Breast epithelium (tissue), 4 donors: Measurements from ENCODE around the gene AHNAK. TPM values are rescaled to one million over a fixed set of nuclear protein-coding genes. Genes with fewer than 3 reads are reported as not detected.
"Not testable (repeated sequence)": the region's sequence is repeated elsewhere in the genome, so short reads cannot be mapped to it uniquely, and the experiment has no call there.

Experiments
- DNase-seq, 2 donors: peaks; one replicate each; pipeline ENCODE4 v3.0.0-alpha.2; 2019; ENCODE audit warnings: low spot score in 2 of 2
- H3K27ac ChIP-seq, 2 donors: fragments of 200-600 bp; sonication (generic) in 1 of 2; one replicate each; pipeline ENCODE4 v1.5.1; 2016 to 2019; ENCODE audit warnings: mild to moderate bottlenecking in 1 of 2
- H3K27me3 ChIP-seq, 2 donors: fragments of 200-600 bp; sonication (generic) in 1 of 2; one replicate each; pipeline versions ENCODE4 v1.5.1 to v1.6.0; 2017 to 2019; ENCODE audit warnings: control low read depth in 1 of 2, mild to moderate bottlenecking in 1 of 2
- H3K36me3 ChIP-seq: fragments of 200-600 bp; one replicate; pipeline ENCODE4 v1.5.1; 2019
- H3K4me1 ChIP-seq, 2 donors: fragments of 200-600 bp; sonication (generic); one replicate each; pipeline ENCODE4 v1.5.1; 2016 to 2019; ENCODE audit warnings: control low read depth in 1 of 2
- H3K4me3 ChIP-seq, 3 donors: fragments of 200-600 bp; sonication (generic); 1 replicate in 2 of 3; 2 replicates in 1 of 3; pipeline ENCODE4 v1.5.1; 2016 to 2019; ENCODE audit warnings: mild to moderate bottlenecking in 3 of 3, moderate library complexity in 2 of 3
- H3K9me3 ChIP-seq, 2 donors: fragments of 200-600 bp; sonication (generic) in 1 of 2; one replicate each; pipeline ENCODE4 v1.5.1; 2016 to 2019; ENCODE audit warnings: control low read depth in 1 of 2
- POLR2A ChIP-seq: fragments of 450-650 bp; IDR thresholded peaks from one replicate; pipeline ENCODE4 v1.6.1; 2016; ENCODE audit warnings: antibody characterized with exemption, mild to moderate bottlenecking, moderate library complexity
- POLR2AphosphoS5 ChIP-seq, 3 donors: sonication (generic); formaldehyde crosslinking; IDR thresholded peaks; one replicate each; pipeline ENCODE4 v1.6.1; 2017; ENCODE audit warnings: antibody characterized with exemption in 3 of 3
- intact Hi-C: fragments of 100-400 bp; cut with DNase I; formaldehyde crosslinking; loops from one replicate; pipeline ENCODE4 v1.15.1; 2023; ENCODE audit warnings: low total_unique reads
- total RNA-seq, 3 donors: library from RNA; depleted of rRNA; stranded (reverse); fragments of >200 nt; gene quantifications; one replicate each; pipeline ENCODE4 v1.1.0, GENCODE V29; 2016
- TF ChIP-seq, protein P1 (sequence below), 3 donors: fragments of 450-650 bp; IDR thresholded peaks; one replicate each; pipeline ENCODE4 v1.5.1; 2016 to 2017; ENCODE audit warnings: antibody characterized with exemption in 3 of 3, mild to moderate bottlenecking in 3 of 3, moderate library complexity in 3 of 3

AHNAK gene
- total RNA-seq, 3 donors from 2014 or later: 636 to 1,393 (median 1,040) TPM

DNA sequence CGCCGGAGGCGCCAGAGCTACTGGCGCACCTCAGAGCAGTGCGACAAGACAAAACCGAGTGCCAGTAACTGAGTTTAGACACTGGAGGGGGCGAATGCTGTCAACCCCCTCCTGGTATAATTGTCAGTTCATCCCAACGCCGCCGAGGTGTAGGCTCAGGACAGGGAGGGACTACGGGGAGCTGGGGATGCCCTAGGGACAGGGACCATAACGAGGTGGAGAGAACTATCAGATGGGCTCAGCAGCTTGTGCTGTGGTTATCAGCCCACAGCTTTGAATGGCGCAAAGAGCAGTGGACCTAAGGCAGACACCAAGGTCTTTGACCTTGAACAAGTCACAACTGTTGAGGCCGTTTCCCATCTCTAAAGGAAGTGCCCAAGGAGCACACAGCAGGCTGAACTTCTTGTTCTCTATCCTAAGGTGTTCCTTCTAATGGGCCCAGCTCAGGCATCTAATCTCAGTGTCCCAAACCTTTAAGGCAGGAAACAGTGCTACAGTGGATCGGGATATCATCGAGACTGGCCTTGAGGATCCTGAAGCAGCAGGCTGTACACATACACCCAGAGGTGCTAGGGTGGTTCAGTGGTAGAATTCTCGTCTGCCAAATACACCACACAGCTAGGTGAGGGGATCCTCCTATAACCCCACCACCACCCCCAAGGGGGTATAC is 45.7 kb upstream of the AHNAK start:
- no peaks in the 10 kb centered on the region for H3K9me3 ChIP-seq
- peaks cover 0 to 20% of the 10 kb centered on the region in 2 donors for H3K4me1 ChIP-seq
- H3K36me3 ChIP-seq: peaks cover 9% of the 10 kb centered on the region
- no peaks in the 10 kb centered on the region for H3K27me3 ChIP-seq
- peak overlapping the region; percentile 78 to 86 (median 80) for H3K4me3 ChIP-seq
- intact Hi-C loops: no loop called here
- no peak for TF ChIP-seq POLR2A
- TF ChIP-seq, protein P1, sequence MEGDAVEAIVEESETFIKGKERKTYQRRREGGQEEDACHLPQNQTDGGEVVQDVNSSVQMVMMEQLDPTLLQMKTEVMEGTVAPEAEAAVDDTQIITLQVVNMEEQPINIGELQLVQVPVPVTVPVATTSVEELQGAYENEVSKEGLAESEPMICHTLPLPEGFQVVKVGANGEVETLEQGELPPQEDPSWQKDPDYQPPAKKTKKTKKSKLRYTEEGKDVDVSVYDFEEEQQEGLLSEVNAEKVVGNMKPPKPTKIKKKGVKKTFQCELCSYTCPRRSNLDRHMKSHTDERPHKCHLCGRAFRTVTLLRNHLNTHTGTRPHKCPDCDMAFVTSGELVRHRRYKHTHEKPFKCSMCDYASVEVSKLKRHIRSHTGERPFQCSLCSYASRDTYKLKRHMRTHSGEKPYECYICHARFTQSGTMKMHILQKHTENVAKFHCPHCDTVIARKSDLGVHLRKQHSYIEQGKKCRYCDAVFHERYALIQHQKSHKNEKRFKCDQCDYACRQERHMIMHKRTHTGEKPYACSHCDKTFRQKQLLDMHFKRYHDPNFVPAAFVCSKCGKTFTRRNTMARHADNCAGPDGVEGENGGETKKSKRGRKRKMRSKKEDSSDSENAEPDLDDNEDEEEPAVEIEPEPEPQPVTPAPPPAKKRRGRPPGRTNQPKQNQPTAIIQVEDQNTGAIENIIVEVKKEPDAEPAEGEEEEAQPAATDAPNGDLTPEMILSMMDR (IDR thresholded peaks at IDR 0.05): no peak
- no peak for TF ChIP-seq POLR2AphosphoS5 (IDR thresholded peaks at IDR 0.05)
- H3K27ac ChIP-seq: peak overlapping the region; percentile 97 to 98
- no peak for DNase-seq

DNA sequence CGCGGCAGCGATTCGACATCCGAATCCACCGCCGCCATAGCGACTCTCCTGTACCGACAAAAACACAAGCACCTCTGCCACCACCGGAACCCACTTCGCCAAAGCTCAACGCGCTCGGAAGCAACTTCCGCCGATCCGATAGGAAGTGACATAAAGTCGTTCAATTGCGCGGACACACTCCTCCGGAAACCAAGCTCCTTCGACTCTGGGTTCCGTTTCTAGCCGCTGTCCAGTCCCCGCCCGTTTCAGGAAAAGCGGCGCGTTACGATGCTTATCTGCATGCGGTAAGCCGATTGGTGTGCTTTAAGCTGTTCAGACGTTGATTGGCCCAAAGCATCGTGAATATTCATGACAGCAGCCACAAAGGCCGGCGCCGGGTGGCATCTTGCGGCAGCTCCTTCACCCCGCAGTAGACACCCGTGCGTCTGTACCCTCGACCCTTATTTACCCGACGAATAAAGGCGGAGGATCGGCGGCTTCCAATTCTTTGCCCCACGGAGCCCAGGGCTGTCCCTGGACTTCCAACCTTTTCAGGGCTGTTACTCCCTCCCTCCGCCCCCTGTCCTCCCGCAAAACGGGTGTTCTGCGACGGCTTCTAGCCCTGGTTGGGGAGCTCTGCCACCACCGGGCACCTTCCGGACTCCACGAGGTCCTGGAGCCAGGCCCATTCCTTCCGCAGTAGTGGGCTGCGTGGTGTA is 45.0 kb upstream of the AHNAK start, which contains the start of gene TUT1:
Gene TUT1, minus strand, starts transcription at position 76 of the 698 bp plus-strand sequence. Its CDS starts 38 bp downstream, at position 38.
- peak within 1 kb of the TSS; percentile 97 to 98 for H3K27ac ChIP-seq
- H3K4me3 ChIP-seq: peak within 1 kb of the TSS; percentile 78 to 86 (median 80)
- intact Hi-C loops: no loop called here
- peaks cover 0 to 20% of the 10 kb centered on the region in 2 donors for H3K4me1 ChIP-seq
- no peaks in the 10 kb centered on the region for H3K9me3 ChIP-seq
- no peaks in the 10 kb centered on the region for H3K27me3 ChIP-seq
- peak; percentile 95 to 99 (median 99) for TF ChIP-seq POLR2AphosphoS5 (IDR thresholded peaks at IDR 0.05)
- TF ChIP-seq POLR2A: peak; percentile 75
- TF ChIP-seq, protein P1 (IDR thresholded peaks at IDR 0.05): peak in 1 of 3 donors; percentile 10
- H3K36me3 ChIP-seq: peaks cover 9% of the 10 kb centered on the region
- DNase-seq: peak; percentile 97 to 99

DNA sequence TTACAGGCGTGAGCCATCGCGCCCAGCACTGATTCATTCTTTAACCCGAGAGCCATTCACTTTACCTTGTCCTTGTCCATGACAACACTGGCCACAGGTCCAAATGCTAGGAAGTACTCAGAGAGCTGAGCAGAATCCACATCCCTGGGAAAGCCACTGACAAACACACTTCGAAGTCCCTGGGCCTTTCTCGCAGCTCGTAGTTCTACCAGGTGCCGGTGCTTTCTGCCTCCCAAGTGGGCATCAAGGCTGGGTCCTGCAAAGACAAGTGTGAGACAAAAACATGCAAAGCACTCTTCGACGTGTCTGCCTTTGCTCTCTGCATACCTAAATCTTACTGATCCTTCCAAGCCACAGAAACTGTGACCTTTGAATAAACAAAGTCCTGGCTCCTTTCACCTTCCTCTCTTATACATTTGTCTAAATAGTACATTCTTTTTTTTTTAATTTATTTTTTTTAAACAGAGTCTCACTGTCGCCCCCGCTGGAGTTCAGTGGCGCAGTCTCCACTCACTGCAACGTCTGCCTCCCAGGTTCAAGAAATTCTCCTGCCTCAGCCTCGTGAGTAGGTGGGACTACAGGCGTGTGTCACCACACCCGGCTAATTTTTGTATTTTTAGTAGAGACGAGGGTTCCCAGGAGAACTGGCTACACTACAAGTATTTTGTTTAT is 42.5 kb upstream of the AHNAK start:
- DNase-seq: no peak
- intact Hi-C loops: no loop called here
- Histone ChIP-seq H3K27ac (no peak overlapping the region), H3K4me1 (peaks cover 0 to 20% of the 10 kb centered on the region in 2 donors), H3K36me3 (peaks cover 4% of the 10 kb centered on the region), H3K27me3 (no peaks in the 10 kb centered on the region), H3K9me3 (no peaks in the 10 kb centered on the region), H3K4me3 (no peak overlapping the region)
- TF ChIP-seq POLR2AphosphoS5 (IDR thresholded peaks at IDR 0.05): no peak
- no peak for TF ChIP-seq POLR2A
- TF ChIP-seq, protein P1 (IDR thresholded peaks at IDR 0.05): no peak

DNA sequence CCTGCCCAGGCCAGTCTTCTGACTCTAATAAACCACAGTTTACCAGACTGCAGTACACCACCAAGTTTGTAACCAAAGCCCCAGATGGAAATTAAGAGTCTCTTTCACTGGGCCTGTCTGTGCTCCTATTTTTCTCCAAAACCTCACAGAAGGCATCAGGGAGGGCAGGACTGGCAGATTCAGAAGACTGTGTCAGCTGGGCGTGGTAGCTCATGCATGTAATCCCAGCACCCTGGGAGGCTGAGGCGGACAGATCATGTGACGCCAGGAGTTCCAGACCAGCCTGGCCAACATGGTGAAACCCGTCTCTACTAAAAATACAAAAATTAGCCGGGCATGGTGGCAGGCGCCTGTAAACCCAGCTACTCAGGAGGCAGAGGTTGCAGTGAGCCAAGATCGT is 38.8 kb upstream of the AHNAK start:
- DNase-seq, intact Hi-C loops, H3K4me3 ChIP-seq, H3K36me3 ChIP-seq, H3K27ac ChIP-seq, H3K27me3 ChIP-seq, H3K9me3 ChIP-seq, H3K4me1 ChIP-seq: not testable (repeated sequence)

DNA sequence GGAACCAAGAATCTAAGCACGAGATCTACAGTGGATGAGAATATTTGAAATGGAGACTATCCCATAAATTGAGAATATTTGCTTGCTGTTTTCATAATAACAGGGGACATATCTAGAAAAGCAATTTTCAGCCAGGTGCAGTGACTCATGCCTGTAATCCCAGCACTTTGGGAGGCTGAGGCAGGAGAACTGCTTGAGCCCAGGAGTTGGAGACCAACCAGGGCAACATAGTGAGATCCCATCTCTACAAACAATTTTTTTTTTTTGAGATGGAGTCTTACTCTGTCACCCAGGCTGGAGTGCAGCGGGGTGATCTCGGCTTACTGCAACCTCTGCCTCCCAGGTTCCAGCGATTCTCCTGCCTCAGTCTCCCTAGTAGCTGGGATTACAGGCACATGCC is 35.1 kb upstream of the AHNAK start:
- H3K4me3 ChIP-seq, DNase-seq, H3K27ac ChIP-seq, H3K27me3 ChIP-seq, intact Hi-C loops, H3K4me1 ChIP-seq, H3K9me3 ChIP-seq, H3K36me3 ChIP-seq: not testable (repeated sequence)
